DOHH2 (cell line): ENCODE data around the gene SGPP1.

Experiments
- CTCF ChIP-seq: fragments of 200-600 bp; sonication (generic); IDR thresholded peaks from one replicate; pipeline ENCODE4 v1.5.1; 2014; ENCODE audit warnings: antibody characterized with exemption, mild to moderate bottlenecking, low read depth, low read length; ENCODE audit not compliant: poor library complexity, severe bottlenecking
- EZH2phosphoT487 ChIP-seq: fragments of 200-600 bp; sonication (generic); IDR thresholded peaks from 2 replicates; pipeline ENCODE4 v1.6.1; 2017; ENCODE audit warnings: borderline replicate concordance, mild to moderate bottlenecking, antibody characterized with exemption, low read length, moderate library complexity, mixed read lengths

GRCh38 chr14:63641473-63642228 is 86.2 kb downstream of the SGPP1 start, which contains the start of gene WDR89:
- TF ChIP-seq CTCF, result peak; percentile 71
- TF ChIP-seq EZH2phosphoT487, result no peak
